SK-N-SH (cell line): Measurements from ENCODE around the gene PHGDH. TPM values are rescaled to one million over a fixed set of nuclear protein-coding genes. Genes with fewer than 3 reads are reported as not detected.

ENCODE experiments used
- CTCF ChIA-PET: fragments of 300-600, 350-600 bp; formaldehyde crosslinking; extraction: SDS; loops from one replicate; lab custom pipeline; 2021; lab: Yijun Ruan, JAX
- POLR2A ChIA-PET: fragments of 350-600 bp; sonication (Branson Sonifier 250); formaldehyde crosslinking; extraction: SDS; loops from one replicate; lab custom pipeline; 2020; ENCODE audit warnings: antibody characterized with exemption, inconsistent platforms; lab: Yijun Ruan, JAX
- DNase-seq: peaks from one replicate; pipeline ENCODE4 v3.0.0; 2012
- H2AFZ ChIP-seq: fragments of 200-600 bp; sonication (generic); 2 replicates; pipeline ENCODE4 v1.8.1; 2016; ENCODE audit warnings: antibody characterized with exemption, mild to moderate bottlenecking, low read depth
- H3F3A ChIP-seq: fragments of 200-600 bp; sonication (generic); replicated peaks from 2 replicates; pipeline ENCODE3; 2016; ENCODE audit warnings: antibody characterized with exemption, mild to moderate bottlenecking; ENCODE audit not compliant: insufficient read depth
- H3K27ac ChIP-seq, 2 experiments: fragments of 200-500 bp in 1 of 2; fragments of 200-600 bp in 1 of 2; sonication (Bioruptor generic) in 1 of 2; sonication (generic), shearing (Covaris generic) in 1 of 2; 2 replicates each; pipeline versions ENCODE4 v1.5.1 to v1.6.1; 2014 to 2016; ENCODE audit warnings: low read depth in 2 of 2, inconsistent platforms in 1 of 2, low read length in 1 of 2, mild to moderate bottlenecking in 1 of 2, mixed read lengths in 1 of 2
- H3K27me3 ChIP-seq: fragments of 200-600 bp; sonication (generic), shearing (Covaris generic); 2 replicates; pipeline ENCODE4 v1.6.1; 2016; ENCODE audit warnings: mixed run types; ENCODE audit not compliant: insufficient read depth
- H3K36me3 ChIP-seq, 2 experiments: fragments of 200-500 bp in 1 of 2; fragments of 200-600 bp in 1 of 2; sonication (Bioruptor generic) in 1 of 2; sonication (generic) in 1 of 2; replicated peaks in 1 of 2; 2 replicates each; pipeline versions ENCODE3 to v1.5.1; 2014 to 2016; ENCODE audit warnings: low read length in 1 of 2, mild to moderate bottlenecking in 1 of 2; ENCODE audit not compliant: insufficient read depth in 2 of 2, control insufficient read depth in 1 of 2
- H3K4me1 ChIP-seq, 2 experiments: fragments of 200-500 bp in 1 of 2; fragments of 200-600 bp in 1 of 2; sonication (Bioruptor generic) in 1 of 2; sonication (generic), shearing (Covaris generic) in 1 of 2; 2 replicates each; pipeline versions ENCODE4 v1.5.1 to v1.6.1; 2014 to 2016; ENCODE audit warnings: low read depth in 1 of 2, low read length in 1 of 2, mixed run types in 1 of 2; ENCODE audit not compliant: insufficient read depth in 2 of 2, control insufficient read depth in 1 of 2
- H3K4me2 ChIP-seq: fragments of 200-600 bp; sonication (generic), shearing (Covaris generic); 2 replicates; pipeline ENCODE4 v1.6.1; 2017; ENCODE audit warnings: mixed run types
- H3K4me3 ChIP-seq, 2 experiments: fragments of 200-500 bp in 1 of 2; fragments of 200-600 bp in 1 of 2; sonication (Bioruptor generic) in 1 of 2; sonication (generic), shearing (Covaris generic) in 1 of 2; 2 replicates each; pipeline versions ENCODE4 v1.5.1 to v1.8.1; 2014 to 2016; ENCODE audit warnings: low read depth in 2 of 2, inconsistent platforms in 1 of 2, low read length in 1 of 2, mild to moderate bottlenecking in 1 of 2, mixed read lengths in 1 of 2, moderate library complexity in 1 of 2
- H3K79me2 ChIP-seq: fragments of 200-600 bp; sonication (generic); 2 replicates; pipeline ENCODE4 v1.8.1; 2017; ENCODE audit warnings: mild to moderate bottlenecking; ENCODE audit not compliant: insufficient read depth
- H3K9ac ChIP-seq: fragments of 200-600 bp; sonication (generic); 2 replicates; pipeline ENCODE4 v1.6.1; 2017; ENCODE audit warnings: mixed run types
- H3K9me2 ChIP-seq: fragments of 200-600 bp; sonication (generic); 2 replicates; pipeline ENCODE4 v1.6.1; 2017; ENCODE audit warnings: mixed run types
- H3K9me3 ChIP-seq: fragments of 200-600 bp; sonication (generic); 2 replicates; pipeline ENCODE4 v1.6.1; 2017; ENCODE audit warnings: mixed run types, mild to moderate bottlenecking, moderate library complexity
- H4K20me1 ChIP-seq: fragments of 200-600 bp; sonication (generic); 2 replicates; pipeline ENCODE4 v1.6.1; 2017; ENCODE audit warnings: mild to moderate bottlenecking, mixed run types; ENCODE audit not compliant: insufficient read depth
- CHD2 ChIP-seq: fragments of 150-350 bp; IDR thresholded peaks from 2 replicates; pipeline ENCODE4 v1.6.1; 2018; ENCODE audit warnings: low read length; ENCODE audit not compliant: partially characterized antibody
- CTCF ChIP-seq: fragments of 200-600 bp; sonication (generic); IDR thresholded peaks from 2 replicates; pipeline ENCODE4 v1.6.1; 2017; ENCODE audit warnings: antibody characterized with exemption, mild to moderate bottlenecking, moderate library complexity
- ELF1 ChIP-seq: IDR thresholded peaks from 2 replicates; pipeline ENCODE4 v1.4.0; 2012
- EP300 ChIP-seq, 2 experiments: IDR thresholded peaks; 2 replicates each; pipeline versions ENCODE4 v1.4.0 to v1.6.1; 2012; ENCODE audit warnings: borderline replicate concordance in 1 of 2, low read depth in 1 of 2, low read length in 1 of 2
- EZH2phosphoT487 ChIP-seq: fragments of 200-600 bp; sonication (generic); IDR thresholded peaks from 2 replicates; pipeline ENCODE4 v1.6.1; 2017; ENCODE audit warnings: low read depth, mixed run types, mild to moderate bottlenecking, antibody characterized with exemption, moderate library complexity, borderline replicate concordance
- JUND ChIP-seq: IDR thresholded peaks from 2 replicates; pipeline ENCODE4 v1.4.0; 2012
- MAX ChIP-seq: IDR thresholded peaks from 2 replicates; pipeline ENCODE4 v1.4.0; 2012; ENCODE audit warnings: low read depth
- PBX3 ChIP-seq: IDR thresholded peaks from 2 replicates; pipeline ENCODE4; 2012
- RAD21 ChIP-seq: IDR thresholded peaks from 2 replicates; pipeline ENCODE4 v1.6.1; 2012; ENCODE audit warnings: mild to moderate bottlenecking, low read length
- RXRA ChIP-seq: IDR thresholded peaks from 2 replicates; pipeline ENCODE4 v1.4.0; 2012; ENCODE audit warnings: low read depth, mild to moderate bottlenecking, borderline replicate concordance
- SIN3A ChIP-seq: IDR thresholded peaks from 2 replicates; pipeline ENCODE4 v1.6.1; 2012; ENCODE audit warnings: low read depth, mild to moderate bottlenecking, low read length, moderate library complexity, borderline replicate concordance
- TCF12 ChIP-seq: IDR thresholded peaks from 2 replicates; pipeline ENCODE4 v1.4.0; 2012
- TEAD4 ChIP-seq: IDR thresholded peaks from 2 replicates; pipeline ENCODE4 v1.4.0; 2012; ENCODE audit warnings: mild to moderate bottlenecking, borderline replicate concordance; ENCODE audit not compliant: insufficient read depth
- USF1 ChIP-seq: IDR thresholded peaks from 2 replicates; pipeline ENCODE4 v1.4.0; 2012; ENCODE audit warnings: low read depth, borderline replicate concordance
- YY1 ChIP-seq: IDR thresholded peaks from 2 replicates; pipeline ENCODE4 v1.4.0; 2012; ENCODE audit warnings: low read depth, mild to moderate bottlenecking
- WGBS: methylation state at CpG from one replicate; pipeline ENCODE4 v1.1.6; 2017; ENCODE audit warnings: low lambda C conversion rate; 5-methylcytosine and 5-hydroxymethylcytosine counted together
- polyA plus RNA-seq, 3 experiments: library from polyadenylated mRNA; depleted of rRNA; stranded (reverse); fragments of >200 nt; gene quantifications; 2 replicates each; pipeline ENCODE4 v1.2.3, GENCODE V29; 2012

Gene PHGDH
- polyA plus RNA-seq, 1 of the 3 experiments (the other 2 are of a cell fraction), result 30.2 TPM

GRCh38 chr1:119790451-119791198 lies 78.9 kb downstream of the PHGDH start:
- TF ChIP-seq USF1 (no peak), CHD2 (no peak), SIN3A (no peak), YY1 (no peak), ELF1 (no peak), RXRA (no peak), TCF12 (no peak), EZH2phosphoT487 (no peak), TEAD4 (no peak), MAX (no peak), PBX3 (no peak), CTCF (no peak), EP300 (IDR thresholded peaks at IDR 0.05; ENCODE audit: borderline replicate concordance in 1 of 2, low read depth in 1 of 2, low read length in 1 of 2) (no peak)
- no peak overlapping the region for H3K9ac ChIP-seq
- ChIA-PET CTCF (interaction anchor here (1.3 to 2.5 kb wide), 3 partner anchors 16 to 46 kb away, joined by 3 to 12 read pairs (median 4); no protein-coding TSS in a partner anchor), POLR2A (no interaction called here)
- H4K20me1 ChIP-seq, result no peaks in the 10 kb centered on the region
- H3K27ac ChIP-seq, result no peak overlapping the region
- H3K36me3 ChIP-seq, result no peaks in the 10 kb centered on the region
- WGBS, result 61% methylated on average over 9 of the region's 9 CpGs
- no peaks in the 10 kb centered on the region for H3K9me2 ChIP-seq
- no peak overlapping the region for H3K4me3 ChIP-seq
- H3K4me1 ChIP-seq, result no peaks in the 10 kb centered on the region; a peak in 1 of 4 replicates
- H3K79me2 ChIP-seq, result no peaks in the 10 kb centered on the region
- H3F3A ChIP-seq, result no peaks in the 10 kb centered on the region
- no peak overlapping the region for H2AFZ ChIP-seq
- DNase-seq, result no peak
- H3K4me2 ChIP-seq, result no peak overlapping the region
- H3K9me3 ChIP-seq, result no peaks in the 10 kb centered on the region
- H3K27me3 ChIP-seq, result no peaks in the 10 kb centered on the region; the same call in 1 of the 2 replicates

- ChIA-PET CTCF (interaction anchor here (0.5 to 0.8 kb wide), 2 partner anchors 18 to 94 kb away, joined by 3 read pairs; no protein-coding TSS in a partner anchor), POLR2A (no interaction called here)
- Histone ChIP-seq H3K27me3 (no peaks in the 10 kb centered on the region), H3K9me2 (no peaks in the 10 kb centered on the region), H3K27ac (no peak overlapping the region), H3F3A (no peaks in the 10 kb centered on the region), H3K36me3 (no peaks in the 10 kb centered on the region), H4K20me1 (no peaks in the 10 kb centered on the region), H2AFZ (no peak overlapping the region), H3K9ac (no peak overlapping the region), H3K4me2 (no peak overlapping the region), H3K79me2 (no peaks in the 10 kb centered on the region), H3K9me3 (no peaks in the 10 kb centered on the region), H3K4me3 (no peak overlapping the region), H3K4me1 (no peaks in the 10 kb centered on the region; a peak in 1 of 4 replicates)
- DNase-seq, result no peak
- TF ChIP-seq TCF12 (no peak), RAD21 (no peak), JUND (no peak)
- 82% methylated on average over 4 of the region's 4 CpGs for WGBS
Measured at GRCh38 chr1:119791377-119791776, 79.6 kb downstream of the PHGDH start.

Other genes with a start within 250 kb of the PHGDH start
- not detected in 2 replicates for gene HSD3B1, start 204.7 kb upstream of the PHGDH start, polyA plus RNA-seq (2012; rRNA removed)
- 3.4 and 4.1 TPM in 2 replicates for gene ZNF697, start 63.7 kb upstream of the PHGDH start, polyA plus RNA-seq (2012; rRNA removed)
- not detected in 2 replicates for gene HMGCS2, start 57.0 kb downstream of the PHGDH start, polyA plus RNA-seq (2012; rRNA removed)
- not detected in 2 replicates for gene REG4, start 99.5 kb downstream of the PHGDH start, polyA plus RNA-seq (2012; rRNA removed)
- not detected in 2 replicates for gene ADAM30, start 184.6 kb downstream of the PHGDH start, polyA plus RNA-seq (2012; rRNA removed)